ENCODE measurements around the gene GUCA2B. TPM values are rescaled to one million over a fixed set of nuclear protein-coding genes. Genes with fewer than 3 reads are reported as not detected.

GUCA2B gene
- total RNA-seq, 2 donors from 2014 or later, result not detected

- H3K9me3 Mint-ChIP-seq, result no peaks in the 10 kb centered on the region
- H3K27ac Mint-ChIP-seq, result no peak overlapping the region
- no peak overlapping the region for H3K4me3 Mint-ChIP-seq
- no peaks in the 10 kb centered on the region for H3K27me3 Mint-ChIP-seq (ENCODE audit: low read depth)
- DNase-seq (no peak), ATAC-seq (replicated peaks in 1 of 2) (no peak)
- H3K4me1 Mint-ChIP-seq (ENCODE audit: low read depth), result no peaks in the 10 kb centered on the region
- H3K36me3 Mint-ChIP-seq (ENCODE audit: insufficient read depth in 2 of 2), result peaks cover 0 to 1% of the 10 kb centered on the region in 2 donors
Observed at GRCh38 chr1:42173961-42174735, 20.9 kb downstream of the GUCA2B start.

- H3K27me3 Mint-ChIP-seq (ENCODE audit: low read depth), result no peaks in the 10 kb centered on the region
- ATAC-seq (replicated peaks in 1 of 2) (no peak), DNase-seq (no peak)
- H3K4me1 Mint-ChIP-seq (ENCODE audit: low read depth), result no peaks in the 10 kb centered on the region
- no peak overlapping the region for H3K4me3 Mint-ChIP-seq
- H3K9me3 Mint-ChIP-seq, result no peaks in the 10 kb centered on the region
- no peak overlapping the region for H3K27ac Mint-ChIP-seq
- H3K36me3 Mint-ChIP-seq (ENCODE audit: insufficient read depth in 2 of 2), result peaks cover 0 to 1% of the 10 kb centered on the region in 2 donors
Observed at GRCh38 chr1:42175314-42176054, 22.3 kb downstream of the GUCA2B start.

GRCh38 chr1:42176902-42177519, 23.8 kb downstream of the GUCA2B start:
- no peak overlapping the region for H3K4me3 Mint-ChIP-seq
- peaks cover 0 to 1% of the 10 kb centered on the region in 2 donors for H3K36me3 Mint-ChIP-seq (ENCODE audit: insufficient read depth in 2 of 2)
- peak in 1 of 2 donors; percentile 15 for DNase-seq
- no peaks in the 10 kb centered on the region for H3K4me1 Mint-ChIP-seq (ENCODE audit: low read depth)
- peak; percentile 48 to 57 for ATAC-seq (replicated peaks in 1 of 2)
- H3K27ac Mint-ChIP-seq, result no peak overlapping the region
- H3K27me3 Mint-ChIP-seq (ENCODE audit: low read depth), result no peaks in the 10 kb centered on the region
- H3K9me3 Mint-ChIP-seq, result no peaks in the 10 kb centered on the region

GRCh38 chr1:42177541-42177981, 24.4 kb downstream of the GUCA2B start:
- H3K4me3 Mint-ChIP-seq, result no peak overlapping the region
- no peak for ATAC-seq (replicated peaks in 1 of 2)
- DNase-seq, result no peak
- peaks cover 0 to 1% of the 10 kb centered on the region in 2 donors for H3K36me3 Mint-ChIP-seq (ENCODE audit: insufficient read depth in 2 of 2)
- no peaks in the 10 kb centered on the region for H3K4me1 Mint-ChIP-seq (ENCODE audit: low read depth)
- H3K9me3 Mint-ChIP-seq, result no peaks in the 10 kb centered on the region
- no peak overlapping the region for H3K27ac Mint-ChIP-seq
- no peaks in the 10 kb centered on the region for H3K27me3 Mint-ChIP-seq (ENCODE audit: low read depth)

GRCh38 chr1:42178249-42178648, 25.0 kb downstream of the GUCA2B start:
- DNase-seq (no peak), ATAC-seq (replicated peaks in 1 of 2) (no peak)
- no peaks in the 10 kb centered on the region for H3K4me1 Mint-ChIP-seq (ENCODE audit: low read depth)
- no peak overlapping the region for H3K27ac Mint-ChIP-seq
- no peak overlapping the region for H3K4me3 Mint-ChIP-seq
- peaks cover 0 to 1% of the 10 kb centered on the region in 2 donors for H3K36me3 Mint-ChIP-seq (ENCODE audit: insufficient read depth in 2 of 2)
- no peaks in the 10 kb centered on the region for H3K27me3 Mint-ChIP-seq (ENCODE audit: low read depth)
- no peaks in the 10 kb centered on the region for H3K9me3 Mint-ChIP-seq

- Mint-ChIP-seq H3K27me3 (ENCODE audit: low read depth) (no peaks in the 10 kb centered on the region), H3K36me3 (ENCODE audit: insufficient read depth in 2 of 2) (peaks cover 0 to 1% of the 10 kb centered on the region in 2 donors), H3K4me3 (no peak overlapping the region), H3K27ac (no peak overlapping the region), H3K4me1 (ENCODE audit: low read depth) (no peaks in the 10 kb centered on the region), H3K9me3 (no peaks in the 10 kb centered on the region)
- ATAC-seq (replicated peaks in 1 of 2) (no peak), DNase-seq (no peak)
Observed at GRCh38 chr1:42179275-42179674, 26.1 kb downstream of the GUCA2B start.

GRCh38 chr1:42179900-42180329, 26.7 kb downstream of the GUCA2B start:
- no peak for DNase-seq
- no peaks in the 10 kb centered on the region for H3K9me3 Mint-ChIP-seq
- H3K27me3 Mint-ChIP-seq (ENCODE audit: low read depth), result no peaks in the 10 kb centered on the region
- no peak overlapping the region for H3K4me3 Mint-ChIP-seq
- no peaks in the 10 kb centered on the region for H3K4me1 Mint-ChIP-seq (ENCODE audit: low read depth)
- H3K36me3 Mint-ChIP-seq (ENCODE audit: insufficient read depth in 2 of 2), result peaks cover 0 to 1% of the 10 kb centered on the region in 2 donors
- ATAC-seq (replicated peaks in 1 of 2), result no peak
- no peak overlapping the region for H3K27ac Mint-ChIP-seq

GRCh38 chr1:42181687-42182086, 28.5 kb downstream of the GUCA2B start:
- DNase-seq, result no peak
- Mint-ChIP-seq H3K36me3 (ENCODE audit: insufficient read depth in 2 of 2) (peaks cover 0 to 1% of the 10 kb centered on the region in 2 donors), H3K4me1 (ENCODE audit: low read depth) (peaks cover 9% of the 10 kb centered on the region), H3K4me3 (no peak overlapping the region), H3K9me3 (no peaks in the 10 kb centered on the region), H3K27me3 (ENCODE audit: low read depth) (no peaks in the 10 kb centered on the region), H3K27ac (no peak overlapping the region)
- ATAC-seq (replicated peaks in 1 of 2), result no peak

GRCh38 chr1:42183210-42183956, 30.2 kb downstream of the GUCA2B start:
- DNase-seq, result no peak
- no peak for ATAC-seq (replicated peaks in 1 of 2)
- Mint-ChIP-seq H3K9me3 (no peaks in the 10 kb centered on the region), H3K4me1 (ENCODE audit: low read depth) (peaks cover 9% of the 10 kb centered on the region), H3K27ac (no peak overlapping the region), H3K27me3 (ENCODE audit: low read depth) (no peaks in the 10 kb centered on the region), H3K4me3 (no peak overlapping the region), H3K36me3 (ENCODE audit: insufficient read depth in 2 of 2) (peaks cover 0 to 5% of the 10 kb centered on the region in 2 donors)

GRCh38 chr1:42183957-42184268, 30.7 kb downstream of the GUCA2B start:
- Mint-ChIP-seq H3K36me3 (ENCODE audit: insufficient read depth in 2 of 2) (peaks cover 0 to 5% of the 10 kb centered on the region in 2 donors), H3K27me3 (ENCODE audit: low read depth) (no peaks in the 10 kb centered on the region), H3K4me3 (no peak overlapping the region), H3K27ac (no peak overlapping the region), H3K4me1 (ENCODE audit: low read depth) (peaks cover 9% of the 10 kb centered on the region), H3K9me3 (no peaks in the 10 kb centered on the region)
- DNase-seq (no peak), ATAC-seq (replicated peaks in 1 of 2) (no peak)

- peaks cover 0 to 5% of the 10 kb centered on the region in 2 donors for H3K36me3 Mint-ChIP-seq (ENCODE audit: insufficient read depth in 2 of 2)
- DNase-seq (no peak), ATAC-seq (replicated peaks in 1 of 2) (no peak)
- no peaks in the 10 kb centered on the region for H3K9me3 Mint-ChIP-seq
- H3K27me3 Mint-ChIP-seq (ENCODE audit: low read depth), result no peaks in the 10 kb centered on the region
- H3K4me1 Mint-ChIP-seq (ENCODE audit: low read depth), result peaks cover 9% of the 10 kb centered on the region
- no peak overlapping the region for H3K4me3 Mint-ChIP-seq
- H3K27ac Mint-ChIP-seq, result no peak overlapping the region
Observed at GRCh38 chr1:42184616-42185015, 31.4 kb downstream of the GUCA2B start.

GRCh38 chr1:42186152-42186551, 32.9 kb downstream of the GUCA2B start:
- ATAC-seq (replicated peaks in 1 of 2) (peak; percentile 43 to 69), DNase-seq (no peak)
- no peaks in the 10 kb centered on the region for H3K9me3 Mint-ChIP-seq
- no peaks in the 10 kb centered on the region for H3K27me3 Mint-ChIP-seq (ENCODE audit: low read depth)
- H3K4me3 Mint-ChIP-seq, result no peak overlapping the region
- H3K36me3 Mint-ChIP-seq (ENCODE audit: insufficient read depth in 2 of 2), result peaks cover 3 to 6% of the 10 kb centered on the region in 2 donors
- H3K4me1 Mint-ChIP-seq (ENCODE audit: low read depth), result peaks cover 9% of the 10 kb centered on the region
- peak overlapping the region; percentile 61 for H3K27ac Mint-ChIP-seq

Data from activated T-cell treated with anti-CD3 and anti-CD28 coated beads, Interleukin-2, amount 50 U/mL, for 72 hours (primary cell).